SHP77 (cell line): ENCODE results near the gene ARHGAP35.

ENCODE experiments used
- DNase-seq, 2 experiments: peaks; one replicate each; lab custom pipeline; 2025; lab: John Stamatoyannopoulos, UW

ARHGAP35 gene

DNA sequence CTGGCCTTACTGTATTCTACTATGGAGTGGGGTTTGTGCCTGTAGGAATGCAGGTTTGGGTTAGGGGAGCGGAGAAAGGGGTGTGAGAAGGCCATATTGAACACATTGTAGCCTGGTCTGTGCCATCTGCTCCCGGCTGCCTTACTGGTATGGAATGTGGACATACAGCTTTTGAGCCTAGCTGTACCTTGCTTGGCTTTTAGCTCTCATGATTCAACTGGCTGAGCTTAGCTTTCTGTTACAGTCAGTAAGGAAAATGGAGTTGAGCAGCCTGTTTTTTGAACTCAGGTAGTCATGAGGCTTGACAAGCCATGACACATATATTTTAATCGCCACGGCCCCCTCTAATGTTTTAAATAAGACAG, 41.6 kb downstream of the ARHGAP35 start:
- DNase-seq, result no peak

DNA sequence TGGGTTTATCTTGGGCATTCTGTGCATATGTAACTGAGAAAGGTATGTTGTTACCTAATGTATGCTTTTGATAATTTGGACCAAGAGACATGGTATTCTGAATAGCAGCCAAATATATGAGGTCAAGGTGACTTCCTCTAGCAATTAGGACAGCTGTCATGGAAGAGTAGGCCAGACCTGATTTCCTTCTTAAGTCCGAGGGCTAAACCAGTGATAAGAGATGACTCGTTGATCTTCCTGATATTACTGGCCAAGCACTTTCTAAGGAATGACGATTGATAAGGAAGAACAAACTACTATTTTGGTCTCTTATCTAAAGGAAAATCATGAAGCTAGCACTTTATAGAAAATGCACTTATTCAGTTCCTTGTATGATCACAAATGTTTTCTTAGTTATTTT, 42.7 kb downstream of the ARHGAP35 start:
- no peak for DNase-seq

- DNase-seq, result no peak
These were observed 43.6 kb downstream of the ARHGAP35 start for GRCh38 chr19:46904114-46905060.

DNA sequence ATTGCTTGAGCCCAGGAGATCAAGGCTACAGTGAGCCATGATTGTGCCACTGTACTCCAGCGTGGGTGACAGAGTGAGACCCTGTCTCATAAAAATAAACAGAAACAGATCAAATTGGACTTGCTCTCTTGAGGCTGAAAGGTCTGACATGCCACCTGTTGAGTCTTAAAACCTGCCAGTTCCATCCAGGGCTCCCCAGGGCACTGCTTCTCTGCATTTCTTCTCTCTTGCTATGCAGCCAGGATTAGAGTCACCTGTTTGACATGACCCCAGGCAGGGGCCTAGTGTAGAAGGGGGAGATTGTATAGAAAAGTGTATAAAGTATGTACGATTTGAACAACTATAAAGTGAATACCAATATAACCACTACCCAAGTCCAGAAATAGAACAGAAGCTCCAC, 45.4 kb downstream of the ARHGAP35 start:
- no peak for DNase-seq

DNA sequence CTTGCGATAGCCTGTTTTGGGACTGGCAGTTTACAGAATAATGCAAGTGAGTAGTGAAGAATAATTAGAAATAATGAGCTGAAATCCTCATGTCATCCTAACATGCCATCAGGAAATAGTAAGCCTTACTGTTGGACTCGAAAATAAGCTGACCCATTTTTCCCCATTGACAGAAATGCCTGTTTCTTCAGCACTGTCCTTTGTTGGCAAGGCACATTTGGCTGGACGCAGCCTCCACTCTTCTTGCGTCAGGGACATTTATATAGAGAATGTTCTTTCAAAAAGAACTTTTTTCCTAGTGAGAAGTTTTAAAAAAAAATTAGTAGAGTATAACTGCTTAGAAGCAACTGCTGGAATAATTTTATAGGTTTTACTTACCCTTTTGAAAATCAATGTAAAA, 47.1 kb downstream of the ARHGAP35 start:
- DNase-seq, result no peak

- DNase-seq, result no peak
These were observed 48.6 kb downstream of the ARHGAP35 start for GRCh38 chr19:46909356-46909755.
